Lower leg skin (tissue), 3 donors: ENCODE measurements around the gene ATG7.

Source experiments
- POLR2A ChIP-seq, 2 donors: fragments of 450-650 bp; IDR thresholded peaks; one replicate each; pipeline ENCODE4 v1.6.1; 2016 to 2017; ENCODE audit warnings: antibody characterized with exemption in 2 of 2, mild to moderate bottlenecking in 1 of 2, moderate library complexity in 1 of 2
- TF ChIP-seq, protein P1 (sequence below), 3 donors: fragments of 450-650 bp; IDR thresholded peaks; one replicate each; pipeline ENCODE4 v1.5.1; 2016; ENCODE audit warnings: antibody characterized with exemption in 3 of 3, mild to moderate bottlenecking in 3 of 3, moderate library complexity in 2 of 3

GRCh38 chr3:11495948-11496557 is 223.9 kb downstream of the ATG7 start:
- no peak for TF ChIP-seq POLR2A (IDR thresholded peaks at IDR 0.05)
- TF ChIP-seq, protein P1, sequence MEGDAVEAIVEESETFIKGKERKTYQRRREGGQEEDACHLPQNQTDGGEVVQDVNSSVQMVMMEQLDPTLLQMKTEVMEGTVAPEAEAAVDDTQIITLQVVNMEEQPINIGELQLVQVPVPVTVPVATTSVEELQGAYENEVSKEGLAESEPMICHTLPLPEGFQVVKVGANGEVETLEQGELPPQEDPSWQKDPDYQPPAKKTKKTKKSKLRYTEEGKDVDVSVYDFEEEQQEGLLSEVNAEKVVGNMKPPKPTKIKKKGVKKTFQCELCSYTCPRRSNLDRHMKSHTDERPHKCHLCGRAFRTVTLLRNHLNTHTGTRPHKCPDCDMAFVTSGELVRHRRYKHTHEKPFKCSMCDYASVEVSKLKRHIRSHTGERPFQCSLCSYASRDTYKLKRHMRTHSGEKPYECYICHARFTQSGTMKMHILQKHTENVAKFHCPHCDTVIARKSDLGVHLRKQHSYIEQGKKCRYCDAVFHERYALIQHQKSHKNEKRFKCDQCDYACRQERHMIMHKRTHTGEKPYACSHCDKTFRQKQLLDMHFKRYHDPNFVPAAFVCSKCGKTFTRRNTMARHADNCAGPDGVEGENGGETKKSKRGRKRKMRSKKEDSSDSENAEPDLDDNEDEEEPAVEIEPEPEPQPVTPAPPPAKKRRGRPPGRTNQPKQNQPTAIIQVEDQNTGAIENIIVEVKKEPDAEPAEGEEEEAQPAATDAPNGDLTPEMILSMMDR (IDR thresholded peaks at IDR 0.05) = no peak
